Measurements from ENCODE around the gene PLXNC1. TPM values are rescaled to one million over a fixed set of nuclear protein-coding genes. Genes with fewer than 3 reads are reported as not detected.

The PLXNC1 gene
- total and polyA plus RNA-seq, 2 of the 8 experiments (the other 6 are each of a cell fraction or from before 2014, with no cell fraction given): 0.83 to 2.0 TPM

GRCh38 chr12:94149119-94149780, 873 bp downstream of the PLXNC1 start (continued):
- no peak for TF ChIP-seq ATF3 (IDR thresholded peaks at IDR 0.05; ENCODE audit: insufficient read depth, low read depth, low read length)
